ENCODE measurements around the gene NDUFC2.

DNA sequence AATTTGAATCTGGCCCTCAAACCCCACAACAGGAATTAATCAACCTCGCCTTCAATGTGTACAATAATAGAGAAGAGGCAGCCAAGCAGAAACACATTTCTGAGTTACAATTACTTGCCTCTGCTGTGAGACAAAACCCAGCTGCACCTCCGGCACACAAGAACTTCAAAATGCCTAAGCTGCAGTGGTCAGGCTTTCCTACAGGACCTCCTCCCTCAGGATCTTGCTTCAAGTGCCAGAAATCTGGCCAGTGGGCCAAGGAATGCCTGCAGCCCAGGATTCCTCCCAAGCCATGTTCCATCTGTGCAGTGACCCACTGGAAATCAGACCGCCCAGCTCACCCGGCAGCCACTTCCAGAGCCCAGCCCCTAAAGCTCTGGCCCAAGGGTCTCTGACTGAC, 3.4 kb upstream of the NDUFC2 start:
- TF ChIP-seq POLR2AphosphoS5 (IDR thresholded peaks at IDR 0.05; ENCODE audit: insufficient read depth in 1 of 2, low read depth in 1 of 2) (no peak), POLR2A (IDR thresholded peaks at IDR 0.05) (no peak)
- TF ChIP-seq, protein P1, sequence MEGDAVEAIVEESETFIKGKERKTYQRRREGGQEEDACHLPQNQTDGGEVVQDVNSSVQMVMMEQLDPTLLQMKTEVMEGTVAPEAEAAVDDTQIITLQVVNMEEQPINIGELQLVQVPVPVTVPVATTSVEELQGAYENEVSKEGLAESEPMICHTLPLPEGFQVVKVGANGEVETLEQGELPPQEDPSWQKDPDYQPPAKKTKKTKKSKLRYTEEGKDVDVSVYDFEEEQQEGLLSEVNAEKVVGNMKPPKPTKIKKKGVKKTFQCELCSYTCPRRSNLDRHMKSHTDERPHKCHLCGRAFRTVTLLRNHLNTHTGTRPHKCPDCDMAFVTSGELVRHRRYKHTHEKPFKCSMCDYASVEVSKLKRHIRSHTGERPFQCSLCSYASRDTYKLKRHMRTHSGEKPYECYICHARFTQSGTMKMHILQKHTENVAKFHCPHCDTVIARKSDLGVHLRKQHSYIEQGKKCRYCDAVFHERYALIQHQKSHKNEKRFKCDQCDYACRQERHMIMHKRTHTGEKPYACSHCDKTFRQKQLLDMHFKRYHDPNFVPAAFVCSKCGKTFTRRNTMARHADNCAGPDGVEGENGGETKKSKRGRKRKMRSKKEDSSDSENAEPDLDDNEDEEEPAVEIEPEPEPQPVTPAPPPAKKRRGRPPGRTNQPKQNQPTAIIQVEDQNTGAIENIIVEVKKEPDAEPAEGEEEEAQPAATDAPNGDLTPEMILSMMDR (IDR thresholded peaks at IDR 0.05), result no peak

Measured in vagina (tissue), 2 donors.